Endometrial microvascular endothelial cells (primary cell): ENCODE measurements around the gene LYST. TPM values are rescaled to one million over a fixed set of nuclear protein-coding genes. Genes with fewer than 3 reads are reported as not detected.
"Not testable (repeated sequence)": the region's sequence is repeated elsewhere in the genome, so short reads cannot be mapped to it uniquely, and the experiment has no call there.

Experiments
- in situ Hi-C: cut with HindIII; loops from 2 replicates; pipeline ENCODE4 v1.10.0; 2017; ENCODE audit warnings: low sequenced_read_pairs, low pct_unique_long_range_greater_than_20kb; ENCODE audit errors: inconsistent ontology term
- total RNA-seq: library from RNA; depleted of rRNA; stranded (reverse); fragments of >200 nt; gene quantifications from one replicate; pipeline ENCODE4 v1.2.3, GENCODE V29; 2015; ENCODE audit errors: inconsistent ontology term

Gene LYST
- total RNA-seq, 1 donor from 2014 or later, result 4.3 TPM

DNA sequence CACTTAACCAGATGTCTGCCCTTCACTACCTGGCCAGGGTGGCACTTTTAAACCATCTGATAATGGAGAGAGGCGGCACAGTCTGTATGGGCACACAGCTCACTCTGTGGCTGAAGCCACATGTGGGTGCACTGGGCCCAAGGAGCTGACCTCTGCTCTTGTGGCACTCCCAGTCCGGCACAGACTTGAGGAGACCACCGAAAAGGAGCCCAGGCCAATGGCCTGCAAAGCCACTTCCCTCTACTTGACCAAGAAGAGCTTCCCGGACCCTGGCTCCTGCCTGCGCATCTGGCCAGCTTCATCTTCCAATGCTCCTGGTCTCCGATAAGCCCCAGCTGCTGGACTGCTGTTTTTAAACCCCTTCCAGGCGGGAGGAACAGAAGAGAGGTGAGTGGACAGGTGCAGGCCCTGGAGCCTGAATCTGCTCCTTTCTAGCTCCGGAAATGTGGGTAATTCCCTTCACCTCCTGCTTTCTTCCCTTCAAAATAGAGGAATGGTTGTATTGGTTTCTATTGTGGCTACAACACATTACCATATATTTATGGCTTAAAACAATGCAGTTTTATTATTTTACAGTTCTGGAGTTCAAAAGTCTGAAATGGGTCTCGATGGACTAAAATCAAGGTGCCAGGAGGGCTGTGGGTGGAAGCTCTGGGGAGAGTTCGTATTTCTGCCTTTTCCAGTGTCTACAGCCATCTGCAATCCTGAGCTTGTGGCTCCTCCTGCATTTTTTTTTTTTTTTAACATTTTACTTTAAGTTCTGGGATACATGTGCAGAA, 228.8 kb downstream of the LYST start:
- in situ Hi-C loops, result no loop called here

GRCh38 chr1:235635938-235636662, 230.6 kb downstream of the LYST start:
- in situ Hi-C loops, result no loop called here

- in situ Hi-C loops, result no loop called here
These were observed 234.0 kb downstream of the LYST start for GRCh38 chr1:235632506-235633401.

- in situ Hi-C loops, result no loop called here
These were observed 234.9 kb downstream of the LYST start for GRCh38 chr1:235631816-235632215.

DNA sequence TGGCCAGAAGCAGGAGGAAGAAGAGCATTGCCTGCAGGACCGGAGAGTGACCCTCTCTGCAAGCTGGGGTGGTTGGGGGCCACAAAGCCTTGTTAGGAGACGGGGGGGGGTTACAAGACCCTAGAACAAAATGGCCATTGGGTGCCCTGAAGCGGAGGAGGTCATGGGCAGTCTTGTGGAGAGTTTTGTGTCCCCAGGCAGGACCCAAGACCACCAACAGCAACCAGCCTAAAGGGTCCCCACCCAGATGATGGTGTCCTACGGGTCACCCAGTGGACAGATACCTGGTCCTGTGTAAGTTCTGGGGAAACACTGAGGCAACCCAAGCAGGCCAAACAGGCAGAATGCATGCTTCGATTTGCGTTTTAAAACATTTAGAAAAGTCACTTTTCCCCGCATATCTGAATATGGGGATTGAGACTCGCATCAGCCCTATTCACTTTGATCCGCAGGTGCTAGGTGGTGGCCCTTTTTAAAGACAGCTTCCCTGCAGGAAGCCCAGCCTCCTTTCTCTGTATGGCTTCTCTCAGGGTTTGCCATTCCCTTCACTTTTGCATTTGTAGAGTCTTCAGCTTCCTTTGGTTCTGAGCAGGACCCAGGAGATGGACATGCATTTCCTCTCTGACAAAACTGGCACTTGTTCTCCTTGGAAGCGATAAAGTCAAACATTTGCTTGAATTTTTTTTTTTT, 238.2 kb downstream of the LYST start:
- in situ Hi-C loops, result no loop called here

GRCh38 chr1:235625831-235626230, 240.9 kb downstream of the LYST start:
- in situ Hi-C loops, result no loop called here

DNA sequence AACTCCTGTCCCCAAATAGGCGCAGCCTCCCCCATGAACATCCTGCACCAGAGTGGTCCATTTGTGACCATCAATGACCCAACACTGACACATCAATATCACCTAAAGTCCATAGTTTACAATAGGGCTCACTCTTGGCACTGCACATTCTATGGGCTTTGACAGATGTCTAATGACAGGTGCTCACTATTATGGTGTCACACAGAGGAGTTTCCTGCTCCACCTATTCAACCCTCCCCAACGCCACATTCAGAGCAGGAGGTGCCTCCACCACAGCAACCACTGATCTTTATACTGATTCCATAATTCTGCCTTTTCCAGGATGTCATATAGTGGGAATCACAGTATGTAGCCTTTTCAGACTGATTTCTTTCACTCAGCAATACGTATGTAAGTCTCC, 241.4 kb downstream of the LYST start:
- in situ Hi-C loops, result no loop called here

- in situ Hi-C loops, result no loop called here
These were observed 241.9 kb downstream of the LYST start for GRCh38 chr1:235624721-235625333.

DNA sequence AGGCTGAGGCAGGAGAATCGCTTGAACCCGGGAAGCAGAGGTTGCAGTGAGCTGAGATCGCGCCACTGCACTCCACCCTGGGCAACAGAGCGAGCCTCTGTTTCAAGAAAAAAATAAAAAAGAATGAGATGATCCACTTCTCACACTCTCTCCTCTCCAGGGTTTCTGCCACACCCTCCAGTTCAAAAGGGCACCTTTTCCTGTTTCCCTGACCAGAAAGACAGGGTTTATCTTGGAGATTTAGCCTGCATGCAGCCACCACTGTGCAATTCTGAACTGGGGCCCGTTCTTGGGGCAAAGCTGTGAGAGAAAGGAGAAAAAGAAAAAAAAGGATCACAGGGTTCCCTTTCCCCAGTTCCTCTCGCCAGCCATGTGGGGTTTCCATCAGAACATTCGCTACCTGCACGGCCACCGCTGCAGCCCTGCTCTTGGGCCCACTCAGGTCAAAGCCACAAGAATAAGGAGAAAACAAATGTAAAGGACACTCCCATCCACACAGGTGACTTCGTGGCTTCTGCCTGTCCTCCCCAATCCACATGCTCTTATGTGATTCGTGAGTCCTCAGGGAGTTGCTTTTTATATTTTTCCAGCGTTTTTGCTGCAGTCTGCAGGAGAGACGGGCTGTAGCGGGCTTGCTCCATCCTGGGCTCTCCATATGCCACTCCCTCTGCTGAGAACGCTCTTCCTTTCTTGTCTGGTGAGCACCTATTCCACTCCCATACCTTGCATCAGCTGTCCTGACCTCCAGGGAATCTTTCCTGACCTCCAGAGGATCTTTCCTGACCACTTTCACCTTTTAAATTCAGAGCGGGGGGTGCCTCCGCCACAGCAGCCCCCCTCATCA, 243.5 kb downstream of the LYST start:
- in situ Hi-C loops, result no loop called here

DNA sequence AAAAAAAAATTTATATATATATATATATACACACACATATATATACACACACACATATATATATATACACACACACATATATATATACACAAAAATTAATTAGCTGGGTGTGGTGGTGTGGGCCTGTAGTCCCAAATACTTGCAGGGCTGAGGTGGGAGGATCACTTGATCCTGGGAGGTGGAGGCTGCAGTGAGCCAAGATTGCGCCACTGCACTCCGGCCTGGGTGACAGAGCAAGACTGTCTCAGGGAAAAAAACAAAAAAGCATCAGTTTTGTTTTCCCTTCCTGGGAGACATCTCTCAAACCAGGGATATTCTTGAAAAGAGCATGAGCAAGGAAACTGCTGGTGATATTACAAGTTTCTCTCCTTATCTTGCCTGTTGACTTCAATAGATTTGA, 247.6 kb downstream of the LYST start:
- in situ Hi-C loops, result not testable (repeated sequence)

- in situ Hi-C loops, result no loop called here
These were observed 248.9 kb downstream of the LYST start for GRCh38 chr1:235617808-235618207.

DNA sequence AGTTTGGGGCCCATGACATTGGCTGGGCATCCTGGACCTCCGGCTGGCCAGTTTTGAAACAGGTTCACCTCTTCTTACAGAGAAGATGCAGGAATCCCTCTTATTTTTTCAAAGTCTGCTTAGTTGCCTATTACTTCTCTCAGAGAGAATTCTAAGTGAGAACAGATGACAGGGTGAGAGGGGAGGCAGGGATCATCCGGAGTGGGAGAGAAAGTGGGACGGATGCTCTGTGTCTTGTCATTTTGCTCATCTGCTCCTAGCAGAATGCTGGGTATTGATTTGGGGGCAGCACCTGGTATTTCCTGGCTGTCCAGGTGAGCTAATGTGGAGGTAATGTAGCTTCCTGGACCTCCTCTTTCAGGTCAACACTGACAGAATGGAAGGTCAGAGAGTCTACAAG, 249.6 kb downstream of the LYST start:
- in situ Hi-C loops, result no loop called here

DNA sequence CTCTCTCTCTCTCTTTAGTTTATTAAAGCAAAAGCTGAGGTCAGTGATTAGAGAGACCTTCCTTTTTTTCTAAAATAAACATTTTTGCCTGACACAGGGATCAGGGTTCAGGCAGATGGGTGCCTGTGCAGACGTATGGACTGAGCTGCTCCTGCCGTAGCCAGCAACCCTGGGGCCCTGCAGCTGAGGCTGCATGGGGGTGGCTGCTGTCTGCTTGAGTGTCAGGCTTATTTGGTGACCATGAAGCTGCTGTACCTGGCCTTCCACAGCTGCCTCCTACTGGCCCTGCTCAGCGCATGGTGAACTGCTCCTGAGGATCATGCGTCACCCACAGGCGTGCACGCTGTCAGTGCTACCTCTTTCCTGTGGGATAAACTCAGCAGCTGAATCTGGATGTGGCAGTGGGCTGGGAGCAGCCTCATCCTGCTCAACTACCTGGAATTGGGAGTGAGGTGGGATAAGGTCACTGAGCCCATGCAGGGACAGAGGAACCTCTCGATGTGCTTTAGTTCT, 252.2 kb downstream of the LYST start:
- in situ Hi-C loops, result no loop called here

GRCh38 chr1:235613602-235614001, 253.1 kb downstream of the LYST start:
- in situ Hi-C loops, result no loop called here

DNA sequence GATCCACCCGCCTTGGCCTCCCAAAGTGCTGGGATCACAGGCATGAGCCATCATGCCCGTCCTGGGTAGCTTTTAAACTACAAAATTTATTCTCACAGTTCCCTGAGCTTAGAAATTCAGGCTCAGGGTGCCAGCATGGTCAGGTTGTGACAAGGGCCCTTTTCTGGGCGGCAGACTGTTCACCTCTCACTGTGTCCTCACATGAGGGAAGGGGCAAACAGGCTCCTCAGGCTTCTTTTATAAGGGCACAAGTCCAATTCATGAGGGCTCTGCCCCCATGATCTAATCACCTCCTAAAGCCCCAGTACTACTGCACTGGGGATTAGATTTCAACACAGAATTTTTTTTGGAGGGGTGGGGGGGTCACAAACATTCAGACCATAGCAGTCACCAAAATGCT, 253.9 kb downstream of the LYST start:
- in situ Hi-C loops, result no loop called here
